Activated CD8-positive, alpha-beta memory T cell treated with anti-CD3 and anti-CD28 coated beads for 36 hours (primary cell): ENCODE results near the gene CYBRD1. TPM values are rescaled to one million over a fixed set of nuclear protein-coding genes. Genes with fewer than 3 reads are reported as not detected.

Experiments
- CTCF ChIA-PET: fragments of 350-600 bp; sonication (Branson Sonifier 250); formaldehyde crosslinking; loops from one replicate; lab custom pipeline; 2021; ENCODE audit warnings: antibody characterized with exemption; lab: Charles Lee
- POLR2A ChIA-PET: fragments of 350-600 bp; sonication (Branson Sonifier 250); formaldehyde crosslinking; loops from one replicate; lab custom pipeline; 2021; ENCODE audit warnings: antibody characterized with exemption; lab: Charles Lee
- total RNA-seq, 2 experiments: library from RNA; stranded (reverse); gene quantifications; one replicate each; pipeline ENCODE4 v1.2.3, GENCODE V29; 2021

The CYBRD1 gene
- total RNA-seq, 2 experiments from 2014 or later: 0.90 to 0.97 TPM

DNA sequence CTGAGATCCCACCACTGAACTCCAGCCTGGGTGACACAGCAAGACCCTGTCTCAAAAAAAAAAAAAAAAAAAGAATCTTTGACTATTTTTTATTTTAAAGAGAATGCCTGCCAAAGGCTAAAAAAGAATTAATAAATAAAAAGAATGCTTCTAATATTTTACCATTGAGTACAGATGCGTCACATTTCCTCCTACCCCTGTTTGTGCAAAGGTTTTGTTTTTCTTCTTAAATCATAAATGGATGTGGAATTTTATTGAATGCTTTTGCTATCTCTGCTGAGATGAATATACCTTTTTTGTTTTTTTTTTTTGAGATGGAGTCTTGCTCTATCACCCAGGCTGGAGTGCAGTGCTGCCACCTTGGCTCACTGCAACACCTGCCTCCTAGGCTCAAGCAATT is 22.8 kb downstream of the CYBRD1 start:
- POLR2A ChIA-PET: interaction anchor here (0.7 kb wide), 1 partner anchor 924 kb away, joined by 4 read pairs; no protein-coding TSS in a partner anchor
- CTCF ChIA-PET: no interaction called here

DNA sequence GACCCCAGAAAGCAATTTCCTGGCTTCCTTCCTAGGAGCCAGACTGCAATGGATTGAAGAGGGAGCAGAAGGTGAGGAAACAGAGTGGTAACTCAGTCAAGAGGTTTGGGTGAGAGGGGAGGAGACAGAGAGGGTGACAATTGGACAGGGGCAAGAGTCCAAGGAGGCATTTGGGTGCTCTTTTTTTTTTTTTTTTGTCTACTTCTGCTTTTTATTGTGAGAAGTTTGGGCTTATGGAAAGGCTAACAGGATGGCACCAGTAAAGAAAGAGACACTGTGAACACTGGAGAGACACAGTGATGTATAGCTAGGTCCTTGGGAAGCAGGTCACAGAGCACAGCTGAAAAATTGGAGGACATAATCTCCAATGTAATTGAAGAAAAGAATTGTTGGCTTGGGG is 25.0 kb downstream of the CYBRD1 start:
- ChIA-PET CTCF (interaction anchor here (0.6 kb wide), 1 partner anchor 575 kb away, joined by 3 read pairs; no protein-coding TSS in a partner anchor), POLR2A (no interaction called here)

DNA sequence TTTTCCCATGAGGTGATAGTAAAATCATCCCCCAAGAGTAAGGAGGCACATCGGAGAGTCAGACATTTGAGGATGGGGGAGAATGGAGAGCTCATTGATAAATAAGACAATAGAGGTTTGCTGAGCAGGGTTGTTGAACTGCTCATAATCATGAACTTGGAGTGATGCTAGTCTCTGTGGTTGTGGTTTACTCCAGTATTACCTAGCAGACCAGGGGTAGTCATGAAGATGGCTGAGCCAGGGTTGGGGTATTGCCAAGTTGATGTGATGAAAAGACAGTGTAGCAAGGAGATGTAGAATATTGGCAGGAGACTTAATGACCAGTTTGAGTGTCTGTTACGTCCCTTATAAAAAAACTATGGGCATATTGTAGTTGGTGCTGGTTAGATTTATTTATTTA is 25.4 kb downstream of the CYBRD1 start:
- POLR2A ChIA-PET: no interaction called here
- CTCF ChIA-PET: interaction anchor here (0.6 to 0.7 kb wide), 2 partner anchors 576 to 747 kb away, joined by 3 to 6 read pairs; no protein-coding TSS in a partner anchor

DNA sequence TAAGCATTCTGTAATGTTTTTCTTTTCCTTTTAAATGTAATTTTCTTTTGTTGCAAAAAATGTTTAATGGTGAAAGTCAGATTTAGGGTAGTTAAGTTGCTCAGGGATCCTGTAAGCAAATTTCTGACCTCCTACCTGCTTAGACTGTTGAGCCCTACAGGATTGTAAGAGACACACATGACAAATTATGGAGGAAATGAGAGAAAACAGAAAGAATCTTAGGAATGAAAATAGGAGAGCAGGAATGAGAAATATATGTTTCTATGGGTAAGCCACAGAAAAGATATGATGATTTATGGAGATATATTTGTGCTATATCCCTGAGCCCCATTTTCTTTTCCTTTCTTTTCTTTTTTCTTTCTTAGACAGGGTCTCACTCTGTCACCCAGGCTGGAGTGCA is 28.3 kb downstream of the CYBRD1 start:
- POLR2A ChIA-PET: no interaction called here

DNA sequence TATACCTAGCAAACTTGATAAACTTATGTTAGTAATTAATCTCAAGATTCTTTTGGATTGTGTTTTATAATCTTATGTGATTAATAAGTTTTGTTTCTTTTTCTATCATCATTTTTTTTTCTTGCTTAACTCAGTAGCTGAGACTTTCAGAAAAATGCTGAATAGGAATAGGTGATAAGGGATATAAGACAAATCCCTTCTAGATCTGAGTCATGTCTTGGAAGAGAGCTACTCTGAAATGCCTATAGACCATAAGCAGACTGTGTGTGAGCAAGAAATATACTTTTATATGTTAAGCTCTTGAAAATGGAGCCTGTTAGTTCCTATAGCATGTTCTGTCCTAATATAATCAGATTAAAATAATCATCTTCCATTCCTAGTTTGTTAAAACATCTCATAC is 29.6 kb downstream of the CYBRD1 start:
- ChIA-PET POLR2A (no interaction called here), CTCF (no interaction called here)

More for the DNA sequence above, 28.3 kb downstream of the CYBRD1 start:
- CTCF ChIA-PET: no interaction called here

DNA sequence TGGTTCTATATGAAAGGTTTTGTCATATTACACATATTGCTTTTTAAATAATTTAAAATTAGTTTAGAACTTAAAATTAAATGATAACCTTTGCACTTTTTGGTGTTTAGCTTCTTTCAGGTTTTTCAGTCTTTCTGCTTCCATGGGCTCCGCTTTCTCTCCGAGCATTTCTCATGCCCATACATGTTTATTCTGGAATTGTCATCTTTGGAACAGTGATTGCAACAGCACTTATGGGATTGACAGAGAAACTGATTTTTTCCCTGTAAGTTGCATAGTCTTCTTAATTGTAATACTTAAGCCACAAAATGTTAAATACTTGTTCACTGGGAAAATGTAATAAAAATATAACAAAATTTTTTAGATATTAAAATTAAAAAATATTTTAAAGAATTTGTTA is 31.0 kb downstream of the CYBRD1 start:
- POLR2A ChIA-PET: no interaction called here
- CTCF ChIA-PET: no interaction called here

DNA sequence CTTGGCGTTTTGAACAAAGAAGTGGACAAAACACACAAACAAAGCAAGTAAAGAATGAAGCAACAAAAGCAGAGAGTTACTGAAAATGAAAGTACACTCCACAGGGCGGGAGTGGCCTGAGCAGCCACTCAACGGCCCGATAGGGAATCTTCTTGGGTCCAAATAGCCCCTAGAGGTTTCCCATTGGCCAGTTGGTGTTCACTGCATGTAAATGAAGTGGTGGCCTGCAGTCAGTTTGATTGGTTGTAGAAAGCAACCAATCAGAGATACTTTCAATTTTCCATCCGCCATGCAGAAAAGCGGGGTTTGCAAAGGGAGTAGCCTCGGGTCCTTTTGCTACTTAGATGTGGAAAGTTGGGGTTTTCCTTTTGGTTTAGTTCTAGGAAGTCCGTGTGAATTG is 31.6 kb downstream of the CYBRD1 start:
- CTCF ChIA-PET: no interaction called here
- POLR2A ChIA-PET: no interaction called here

DNA sequence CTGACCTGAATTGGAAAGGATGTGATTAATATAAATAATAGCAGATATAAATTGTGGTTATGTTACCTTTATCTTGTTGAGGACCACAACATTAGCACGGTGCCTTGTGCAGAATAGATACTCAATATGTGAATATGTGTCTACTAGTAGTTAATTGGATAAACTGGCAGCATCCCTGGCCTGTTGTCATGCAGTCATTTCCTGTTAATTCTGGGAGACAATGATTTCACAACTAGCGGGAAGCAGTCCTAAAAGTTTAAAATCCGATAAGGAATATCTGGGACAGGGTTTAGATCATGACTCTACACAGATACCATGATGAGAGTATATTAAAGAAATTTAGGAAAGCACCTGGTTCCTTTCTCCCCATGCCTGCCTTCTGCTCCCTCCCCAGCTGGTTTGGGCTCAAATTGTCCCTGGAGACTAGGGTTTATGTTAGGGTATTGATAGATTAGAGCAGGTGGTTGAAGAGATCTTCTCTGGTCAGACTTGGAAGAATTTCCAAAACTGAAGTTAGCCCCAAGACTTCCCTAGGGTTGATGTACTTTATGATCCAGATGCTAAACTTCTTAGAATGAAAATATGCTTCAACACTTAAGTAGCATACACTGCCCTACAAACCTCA is 32.8 kb downstream of the CYBRD1 start:
- CTCF ChIA-PET: no interaction called here
- POLR2A ChIA-PET: no interaction called here

DNA sequence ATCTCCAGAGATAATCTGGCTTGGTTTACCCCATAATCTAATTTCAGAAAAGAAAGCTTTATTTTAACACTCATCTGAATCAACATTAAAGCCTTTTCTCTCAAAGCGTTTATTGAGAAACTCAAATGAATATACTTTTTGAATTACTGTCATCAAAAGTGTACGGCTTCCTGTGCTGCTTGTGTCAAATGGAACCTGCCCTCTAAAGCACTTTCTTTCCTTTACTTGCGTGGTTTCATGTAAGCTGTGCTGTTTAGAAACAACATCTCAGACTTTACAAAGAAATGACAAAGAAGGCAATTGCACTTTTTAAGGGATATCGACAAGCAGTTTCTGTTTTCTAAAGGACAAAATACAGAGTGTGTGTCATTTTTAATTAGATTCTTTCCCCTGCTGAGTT is 35.1 kb downstream of the CYBRD1 start:
- ChIA-PET CTCF (no interaction called here), POLR2A (no interaction called here)

DNA sequence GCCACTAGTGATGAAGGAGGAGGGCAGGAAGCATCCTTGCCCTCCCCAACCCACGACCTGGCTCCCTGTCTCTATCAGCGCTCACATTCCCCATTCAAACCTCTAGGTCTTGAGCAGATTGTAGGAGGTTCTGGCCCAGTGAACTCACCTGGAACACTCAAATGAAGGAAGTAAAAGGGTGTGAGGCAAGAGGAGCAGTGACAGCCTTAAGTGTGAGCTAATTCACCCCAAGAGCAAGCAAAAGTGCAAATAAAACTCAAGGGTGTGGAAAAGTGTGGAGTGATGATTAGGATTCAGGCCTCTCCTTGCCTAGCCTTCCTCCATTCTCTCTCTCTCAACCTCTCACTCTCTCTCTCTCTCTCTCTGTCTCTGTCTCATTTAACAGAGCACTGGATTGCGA is 41.0 kb downstream of the CYBRD1 start:
- CTCF ChIA-PET: no interaction called here

DNA sequence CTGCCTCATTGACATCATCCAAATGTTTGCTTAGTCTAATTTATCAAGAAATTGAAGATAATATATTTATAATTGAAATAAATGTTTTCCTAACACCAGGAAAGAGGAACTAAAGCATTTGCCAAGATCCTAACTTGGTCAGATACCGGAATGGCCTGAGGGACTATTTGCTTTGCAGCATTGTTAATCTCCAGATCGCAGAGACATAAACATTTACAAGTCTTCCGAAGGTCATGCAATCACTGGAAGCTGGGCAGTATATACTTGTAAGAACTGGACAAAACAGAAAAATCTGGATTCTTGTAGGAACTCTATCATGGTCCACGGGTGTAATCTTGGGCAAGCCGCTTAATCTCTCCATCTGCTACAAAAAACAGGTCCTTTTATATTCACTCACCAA is 42.2 kb downstream of the CYBRD1 start:
- ChIA-PET POLR2A (no interaction called here), CTCF (no interaction called here)

More for the DNA sequence above, 41.0 kb downstream of the CYBRD1 start:
- POLR2A ChIA-PET: no interaction called here

DNA sequence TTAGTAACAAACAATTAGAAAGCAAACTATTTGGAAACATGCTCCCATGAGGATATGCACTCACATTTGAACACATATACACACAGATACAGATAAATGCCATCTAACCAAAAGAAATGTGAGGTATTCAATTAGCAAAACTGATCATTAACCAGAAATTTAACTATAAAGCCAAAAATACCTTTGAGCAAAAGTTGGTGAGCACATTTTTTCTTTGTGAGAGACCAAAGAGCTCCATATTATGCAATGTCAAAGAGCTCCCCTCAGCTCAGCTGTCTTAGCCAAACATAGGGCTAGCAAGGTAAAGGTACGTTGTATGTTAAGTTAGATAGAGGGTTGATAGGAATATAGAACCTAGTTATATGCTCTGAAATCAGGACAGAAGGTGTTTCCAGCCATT is 43.8 kb downstream of the CYBRD1 start:
- ChIA-PET POLR2A (no interaction called here), CTCF (no interaction called here)

DNA sequence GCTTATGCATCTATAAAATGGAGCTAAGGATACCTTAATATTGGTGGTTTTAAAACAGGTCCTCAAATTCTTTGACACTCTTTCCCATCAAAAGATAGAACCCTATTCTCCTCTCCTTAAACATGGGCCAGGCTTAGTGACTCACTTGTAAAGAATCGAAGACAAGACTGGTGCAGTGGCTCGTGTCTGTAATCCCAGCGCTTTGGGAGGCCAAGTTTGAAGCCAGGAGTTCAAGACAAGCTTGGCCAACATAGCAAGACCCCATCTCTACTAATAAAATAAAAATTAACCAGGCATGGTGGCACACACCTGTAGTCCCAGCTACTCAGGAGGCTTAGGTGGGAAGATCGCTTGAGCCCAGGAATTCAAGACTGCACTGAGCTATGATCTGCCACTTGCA is 44.5 kb downstream of the CYBRD1 start:
- ChIA-PET CTCF (interaction anchor here (0.6 kb wide), 1 partner anchor 138 kb away, joined by 3 read pairs; no protein-coding TSS in a partner anchor), POLR2A (no interaction called here)

DNA sequence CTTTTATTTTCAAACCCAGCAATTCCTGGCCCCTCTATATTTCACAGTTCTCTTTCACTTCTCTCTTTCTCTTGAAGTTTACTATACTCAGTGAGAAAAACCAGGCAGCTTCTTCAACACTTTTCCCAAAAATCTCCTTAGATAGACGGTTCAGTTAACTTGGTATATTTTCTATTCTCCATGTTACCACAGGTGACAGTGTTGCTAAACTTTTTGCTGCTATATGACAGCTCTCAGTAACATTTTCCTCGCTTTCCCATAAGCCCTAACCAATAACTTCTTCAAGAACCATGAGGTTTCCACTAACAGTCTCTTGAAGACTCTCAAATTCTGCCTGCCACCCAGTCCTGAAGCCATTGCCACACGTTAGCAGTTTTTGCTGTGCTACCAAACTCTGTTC is 45.8 kb downstream of the CYBRD1 start:
- ChIA-PET CTCF (no interaction called here), POLR2A (no interaction called here)

DNA sequence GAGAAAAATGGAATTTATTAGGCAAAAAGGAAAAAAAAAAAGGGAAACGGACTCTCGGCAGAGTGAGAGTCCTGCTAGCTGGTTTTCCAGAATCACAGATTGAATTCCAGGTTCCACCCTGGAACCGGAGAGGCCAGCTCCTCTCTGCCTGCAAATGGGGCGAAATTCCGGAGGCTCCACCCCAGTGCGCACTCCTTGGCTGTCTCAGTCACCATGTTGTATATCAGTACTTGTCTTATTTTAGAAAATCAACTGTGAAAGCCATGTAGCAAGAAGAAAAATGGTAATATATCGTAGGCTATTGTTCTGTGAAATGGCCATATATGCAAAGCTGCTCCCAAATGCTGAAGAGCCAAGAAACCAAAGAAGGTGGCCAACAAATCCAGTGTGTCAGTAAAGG is 49.4 kb downstream of the CYBRD1 start:
- POLR2A ChIA-PET: no interaction called here
- CTCF ChIA-PET: no interaction called here

DNA sequence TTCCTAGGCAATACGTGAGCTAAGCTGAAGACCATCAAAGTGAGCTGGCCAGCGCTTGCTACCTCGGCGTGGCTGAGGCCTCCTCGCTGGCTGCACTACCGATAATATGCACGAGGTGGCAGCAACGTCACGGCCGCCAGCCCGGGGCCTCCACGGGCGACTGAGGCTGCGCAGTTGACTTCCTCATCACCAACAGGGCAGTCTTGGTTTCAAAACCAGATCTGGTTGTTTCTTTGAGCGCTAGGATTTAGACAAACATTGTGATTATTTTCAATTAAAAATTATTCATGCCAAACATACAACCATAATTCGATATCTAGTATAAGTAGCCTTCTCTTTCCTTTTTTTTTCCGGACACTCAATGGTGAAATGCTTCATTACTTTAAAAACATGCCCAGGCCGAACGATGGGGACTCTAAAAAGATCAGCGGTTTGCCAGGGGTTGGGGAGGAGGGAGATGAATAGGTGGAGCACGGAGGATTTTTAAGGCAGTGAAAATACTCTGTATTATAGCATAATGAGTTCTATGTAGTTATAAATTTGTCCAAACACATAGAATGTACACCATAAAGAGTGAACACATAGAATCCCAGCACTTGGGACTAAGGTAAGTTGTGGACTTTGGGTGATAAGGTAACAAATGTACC is 52.0 kb downstream of the CYBRD1 start:
- ChIA-PET POLR2A (no interaction called here), CTCF (interaction anchor here (1.1 to 1.2 kb wide), 2 partner anchors 529 to 553 kb away, joined by 3 read pairs; partner anchors contain the start of gene DLX2)

DNA sequence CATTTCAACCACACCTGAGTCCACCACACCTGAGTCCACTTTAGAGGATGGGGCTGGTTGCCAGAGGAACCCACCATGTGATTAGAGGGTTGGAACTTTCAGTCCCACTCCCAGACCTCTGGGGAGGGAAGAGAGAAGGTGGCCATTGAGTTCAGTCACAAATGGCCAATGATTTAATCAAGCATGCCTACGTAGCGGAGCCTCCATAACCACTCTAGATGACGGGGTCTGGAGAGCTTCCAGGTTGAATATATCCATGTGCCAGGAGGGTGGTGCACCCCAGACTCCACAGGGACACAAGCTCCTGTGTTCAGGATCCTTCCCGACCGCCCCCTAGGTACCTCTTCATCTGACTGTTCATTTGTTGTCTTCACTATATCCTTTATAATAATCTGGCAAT is 53.3 kb downstream of the CYBRD1 start:
- ChIA-PET CTCF (no interaction called here), POLR2A (interaction anchor here (0.6 kb wide), 1 partner anchor 144 kb away, joined by 5 read pairs; no protein-coding TSS in a partner anchor)

DNA sequence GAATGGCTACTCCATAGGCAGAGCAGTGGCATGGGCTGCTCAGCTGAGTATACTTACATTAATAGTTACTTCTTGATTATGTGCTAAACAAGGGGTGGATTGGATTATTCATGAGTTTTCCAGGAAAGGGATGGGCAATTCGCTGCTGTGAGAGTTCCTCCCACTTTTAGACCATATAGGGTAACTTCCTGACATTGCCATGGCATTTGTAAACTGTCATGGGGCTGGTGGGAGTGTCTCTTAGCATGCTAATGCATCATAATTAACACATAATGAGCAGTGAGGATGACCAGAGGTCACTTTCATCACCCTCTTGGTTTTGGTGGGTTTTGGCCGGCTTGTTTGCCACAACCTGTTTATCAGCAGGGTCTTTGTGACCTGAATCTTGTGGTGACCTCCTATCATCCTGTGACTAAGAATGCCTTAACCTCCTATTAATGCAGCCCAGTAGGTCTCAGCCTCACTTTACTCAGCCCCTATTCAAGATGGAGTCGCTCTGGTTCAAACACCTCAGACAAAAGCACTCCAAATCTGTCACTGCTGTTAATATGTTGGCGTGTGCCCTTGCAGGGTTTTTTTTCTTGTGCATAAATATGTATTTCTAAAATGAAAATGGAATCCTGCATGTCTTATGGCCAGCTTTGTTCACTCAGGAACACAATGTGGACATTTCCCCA is 56.0 kb downstream of the CYBRD1 start:
- ChIA-PET CTCF (no interaction called here), POLR2A (no interaction called here)

DNA sequence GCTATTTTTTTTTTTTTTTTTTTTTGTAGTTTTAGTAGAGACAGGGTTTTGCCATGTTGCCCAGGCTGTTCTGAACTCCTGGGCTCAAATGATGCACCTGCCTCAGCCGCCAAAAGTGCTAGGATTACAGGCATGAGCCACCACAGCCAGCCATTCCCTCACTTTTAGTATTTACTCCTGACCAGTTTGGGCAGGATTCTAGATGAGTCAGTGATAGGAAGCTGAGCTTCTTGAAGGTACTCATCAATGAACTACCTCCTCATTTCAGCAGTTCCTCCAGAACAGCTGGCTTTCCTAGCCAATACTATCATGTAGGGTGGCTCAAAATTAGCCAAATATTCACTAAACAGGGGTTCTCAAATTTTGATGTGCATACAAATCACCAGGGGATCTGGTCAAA is 57.2 kb downstream of the CYBRD1 start:
- ChIA-PET POLR2A (no interaction called here), CTCF (interaction anchor here (0.8 kb wide), 1 partner anchor 10 kb away, joined by 4 read pairs; no protein-coding TSS in a partner anchor)

DNA sequence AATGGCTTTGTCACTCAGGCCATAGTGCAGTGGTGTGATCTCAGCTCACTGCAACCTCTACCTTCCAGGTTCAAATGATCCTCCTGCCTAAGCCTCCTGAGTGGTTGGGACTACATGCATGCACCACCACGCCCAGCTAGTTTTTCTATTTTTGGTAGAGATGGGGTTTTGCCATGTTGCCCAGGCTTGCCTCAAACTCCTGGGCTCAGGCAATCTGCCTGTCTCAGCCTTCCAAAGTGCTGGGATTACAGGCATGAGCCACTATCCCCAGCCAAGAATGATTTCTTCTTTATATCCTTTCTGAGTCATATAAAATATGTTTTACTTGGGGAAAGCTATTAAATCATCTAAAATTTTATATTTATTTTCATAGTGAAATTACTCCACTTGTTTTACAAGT is 61.3 kb downstream of the CYBRD1 start:
- ChIA-PET CTCF (interaction anchor here (0.7 kb wide), 1 partner anchor 710 kb away, joined by 3 read pairs; no protein-coding TSS in a partner anchor), POLR2A (no interaction called here)
